ENCODE data around the gene FAM20C.

FAM20C gene

DNA sequence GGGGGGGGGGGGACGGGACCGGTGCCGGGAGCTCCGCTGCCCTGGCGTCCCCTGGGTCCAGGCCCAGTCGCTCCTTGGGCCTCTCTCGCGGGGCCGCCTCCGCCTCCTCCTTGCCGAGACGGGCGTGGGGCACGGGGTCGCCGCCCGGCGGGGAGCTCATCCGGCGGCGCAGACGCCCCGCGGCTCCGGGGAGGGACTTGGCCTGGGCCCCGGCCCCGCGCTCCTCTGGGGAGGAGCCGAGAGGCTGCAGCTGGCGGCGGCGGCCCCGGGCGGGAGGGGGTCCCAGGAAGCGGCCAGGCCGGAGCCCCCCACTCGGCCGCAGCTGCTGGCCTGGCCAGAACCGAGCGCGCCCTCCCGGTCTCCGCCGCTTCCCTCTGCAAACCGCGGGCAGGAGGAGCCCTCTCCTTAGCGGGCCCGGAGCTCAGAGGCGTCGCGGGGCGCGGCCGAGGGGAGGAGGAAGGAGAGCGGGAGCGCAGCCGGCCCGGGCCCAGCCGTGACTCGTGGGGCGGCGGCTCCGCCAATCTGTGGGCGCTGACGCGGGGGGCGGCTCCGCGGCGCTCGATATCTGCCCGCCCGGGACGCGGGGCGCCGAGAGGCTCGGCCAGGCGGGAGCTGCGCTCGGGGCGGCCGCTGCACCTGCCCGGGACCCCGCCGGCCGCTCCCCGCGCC, at the start of gene FAM20C:
Gene FAM20C, plus strand, starts transcription at position 591 of the 669 bp plus-strand sequence. CDS start 629 bp downstream, outside the sequence.
- H3K4me3 ChIP-seq (ENCODE audit: low read depth, low read length), result peak within 1 kb of the TSS; percentile 98
- TF ChIP-seq, protein P1, sequence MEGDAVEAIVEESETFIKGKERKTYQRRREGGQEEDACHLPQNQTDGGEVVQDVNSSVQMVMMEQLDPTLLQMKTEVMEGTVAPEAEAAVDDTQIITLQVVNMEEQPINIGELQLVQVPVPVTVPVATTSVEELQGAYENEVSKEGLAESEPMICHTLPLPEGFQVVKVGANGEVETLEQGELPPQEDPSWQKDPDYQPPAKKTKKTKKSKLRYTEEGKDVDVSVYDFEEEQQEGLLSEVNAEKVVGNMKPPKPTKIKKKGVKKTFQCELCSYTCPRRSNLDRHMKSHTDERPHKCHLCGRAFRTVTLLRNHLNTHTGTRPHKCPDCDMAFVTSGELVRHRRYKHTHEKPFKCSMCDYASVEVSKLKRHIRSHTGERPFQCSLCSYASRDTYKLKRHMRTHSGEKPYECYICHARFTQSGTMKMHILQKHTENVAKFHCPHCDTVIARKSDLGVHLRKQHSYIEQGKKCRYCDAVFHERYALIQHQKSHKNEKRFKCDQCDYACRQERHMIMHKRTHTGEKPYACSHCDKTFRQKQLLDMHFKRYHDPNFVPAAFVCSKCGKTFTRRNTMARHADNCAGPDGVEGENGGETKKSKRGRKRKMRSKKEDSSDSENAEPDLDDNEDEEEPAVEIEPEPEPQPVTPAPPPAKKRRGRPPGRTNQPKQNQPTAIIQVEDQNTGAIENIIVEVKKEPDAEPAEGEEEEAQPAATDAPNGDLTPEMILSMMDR (IDR thresholded peaks at IDR 0.05; ENCODE audit: low read depth, low read length), result no peak

DNA sequence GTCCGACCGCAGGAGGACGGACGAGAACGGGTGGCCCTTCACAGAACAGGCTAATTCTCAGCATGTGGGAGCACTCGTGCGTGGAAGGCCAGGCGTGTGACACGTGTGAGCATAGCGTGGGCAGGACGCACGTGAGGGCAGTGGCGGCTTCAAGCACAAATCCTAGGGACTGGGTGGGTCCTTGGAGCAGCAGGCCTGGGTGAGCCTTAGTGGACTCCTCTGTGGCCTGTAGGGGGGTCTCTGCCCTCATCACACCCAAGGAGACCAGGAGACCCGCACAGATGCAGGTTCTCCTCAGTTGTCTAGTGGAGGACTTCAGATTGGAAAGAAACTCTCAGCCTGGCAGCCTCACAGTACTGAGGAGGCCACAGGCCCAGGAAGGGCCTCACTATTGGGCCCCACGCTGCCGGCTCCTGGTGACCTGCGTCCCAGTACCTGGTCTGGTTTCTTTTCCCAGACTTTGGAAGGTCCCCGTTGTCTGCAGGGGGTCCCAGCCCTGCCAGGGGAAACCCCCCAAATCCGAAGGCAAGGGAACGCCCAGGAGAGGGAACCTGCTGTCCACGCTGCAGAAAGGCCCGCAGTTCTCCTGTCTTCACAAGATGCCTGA, 49.1 kb upstream of the FAM20C start:
- TF ChIP-seq, protein P1 (IDR thresholded peaks at IDR 0.05; ENCODE audit: low read depth, low read length), result no peak
- H3K4me3 ChIP-seq (ENCODE audit: low read depth, low read length), result no peak overlapping the region

DNA sequence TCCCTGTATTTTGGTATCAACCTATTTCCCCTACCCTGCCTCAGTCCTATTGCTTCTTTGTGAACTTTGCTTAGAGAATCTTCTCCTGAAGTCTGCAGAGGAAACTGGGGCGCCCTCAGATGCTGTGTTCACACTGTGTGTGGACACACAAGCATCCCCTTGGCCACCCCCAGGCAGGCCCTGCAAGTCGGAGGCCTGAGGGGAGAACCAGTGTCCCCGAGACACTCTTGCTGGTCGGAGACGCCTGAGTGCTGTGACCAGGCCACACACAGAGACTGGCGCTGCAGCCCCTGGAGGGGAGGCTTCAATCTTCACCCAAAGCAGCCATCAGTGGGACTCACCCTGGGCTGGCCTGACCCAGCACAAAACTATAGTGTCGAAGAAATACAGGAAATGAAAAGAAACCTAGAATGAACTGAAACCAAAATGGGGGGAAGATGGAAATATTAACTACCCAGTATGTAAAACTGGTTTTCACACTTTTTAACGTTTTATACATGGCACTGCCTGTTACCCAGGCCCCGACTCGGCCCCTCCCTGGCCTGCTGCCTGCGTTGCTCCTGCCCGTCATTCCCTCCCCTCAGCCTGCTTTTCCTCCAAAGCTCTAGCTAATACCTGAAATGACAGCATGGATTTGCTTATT, 48.4 kb upstream of the FAM20C start:
- no peak overlapping the region for H3K4me3 ChIP-seq (ENCODE audit: low read depth, low read length)

DNA sequence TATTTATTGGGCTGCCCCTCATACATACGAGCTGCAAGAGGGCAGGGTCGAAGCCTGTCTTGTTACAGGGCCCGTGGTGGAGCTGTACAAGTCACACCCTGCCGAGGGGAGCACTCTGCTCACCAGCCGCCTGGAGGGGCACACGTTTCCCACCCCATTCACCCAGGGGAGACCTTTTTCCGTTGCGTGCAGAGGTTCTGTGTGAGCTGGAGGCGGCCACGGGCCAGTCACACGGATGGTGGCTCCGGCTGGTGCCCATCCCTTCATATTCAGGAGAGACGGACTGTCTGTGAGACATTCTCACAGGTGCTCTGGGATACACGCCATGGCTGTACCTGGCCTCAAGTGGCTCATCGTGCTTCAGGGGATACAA, 47.9 kb upstream of the FAM20C start:
- H3K4me3 ChIP-seq (ENCODE audit: low read depth, low read length), result no peak overlapping the region
- TF ChIP-seq, protein P1 (IDR thresholded peaks at IDR 0.05; ENCODE audit: low read depth, low read length), result no peak

More for the DNA sequence above, 48.4 kb upstream of the FAM20C start:
- TF ChIP-seq, protein P1 (IDR thresholded peaks at IDR 0.05; ENCODE audit: low read depth, low read length), result no peak

DNA sequence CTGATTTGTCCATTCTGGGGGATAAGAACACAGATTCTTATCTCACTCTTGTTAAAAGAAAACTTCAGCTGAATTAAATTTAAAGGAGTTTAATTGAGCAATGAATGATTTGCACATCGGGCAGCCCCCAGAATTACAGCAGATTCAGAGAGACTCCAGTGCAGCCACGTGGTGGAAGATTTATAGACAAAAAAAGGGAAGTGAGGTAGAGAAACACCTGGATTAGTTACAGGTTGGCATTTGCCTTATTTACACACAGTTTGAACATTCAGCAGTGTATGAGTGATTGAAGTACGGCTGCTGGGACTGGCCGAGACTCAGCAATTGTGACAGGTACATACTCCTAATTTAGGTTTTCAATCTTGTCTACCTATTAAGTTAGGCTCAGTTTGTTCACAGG, 46.5 kb upstream of the FAM20C start:
- H3K4me3 ChIP-seq (ENCODE audit: low read depth, low read length), result no peak overlapping the region
- TF ChIP-seq, protein P1 (IDR thresholded peaks at IDR 0.05; ENCODE audit: low read depth, low read length), result no peak

DNA sequence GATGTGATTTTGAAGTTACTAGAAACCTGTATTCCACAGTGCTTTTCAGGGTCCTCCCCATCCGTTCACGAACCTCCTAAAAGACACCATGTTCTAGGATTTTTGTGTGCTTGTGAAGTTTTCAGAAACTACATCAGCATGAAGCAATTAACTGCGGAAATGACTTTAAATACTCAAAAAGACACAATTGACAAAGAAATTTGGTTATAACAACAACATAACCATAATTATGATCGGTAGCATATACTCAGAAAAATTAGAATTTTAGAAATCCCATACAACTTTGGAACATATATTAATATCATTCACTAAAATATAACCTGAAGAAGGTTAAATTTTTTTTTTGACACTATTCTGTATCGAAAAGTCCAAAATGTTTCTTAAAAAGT, 43.8 kb upstream of the FAM20C start:
- peak overlapping the region; percentile 64 for H3K4me3 ChIP-seq (ENCODE audit: low read depth, low read length)
- TF ChIP-seq, protein P1 (IDR thresholded peaks at IDR 0.05; ENCODE audit: low read depth, low read length), result no peak
